Nephron progenitor cell (in vitro differentiated cells): ENCODE data around the gene EPHB3.
A peak's percentile ranks its signal among the peaks of the same experiment; 100 is the strongest.

Source experiments
- DNase-seq: peaks from one replicate; pipeline ENCODE4 v3.0.0; 2021
- H3K27ac Mint-ChIP-seq: 2 replicates; pipeline ENCODE4 v1.8.0; 2021; ENCODE audit warnings: mild to moderate bottlenecking, moderate library complexity, mixed read lengths
- H3K27me3 Mint-ChIP-seq: 2 replicates; pipeline ENCODE4 v1.8.0; 2021; ENCODE audit warnings: mild to moderate bottlenecking, low read depth, mixed read lengths; ENCODE audit not compliant: poor library complexity
- H3K36me3 Mint-ChIP-seq: 2 replicates; pipeline ENCODE4 v1.8.0; 2021; ENCODE audit warnings: low read depth, mixed read lengths
- H3K4me1 Mint-ChIP-seq: 2 replicates; pipeline ENCODE4 v1.8.0; 2021; ENCODE audit warnings: mixed read lengths
- H3K4me3 Mint-ChIP-seq: 2 replicates; pipeline ENCODE4 v1.8.0; 2021; ENCODE audit warnings: mild to moderate bottlenecking, moderate library complexity, mixed read lengths
- H3K9me3 Mint-ChIP-seq: 2 replicates; pipeline ENCODE4 v1.8.0; 2021; ENCODE audit warnings: mild to moderate bottlenecking, moderate library complexity, mixed read lengths
- TF ChIP-seq, protein P1 (sequence below): fragments of 200-600 bp; sonication (generic); IDR thresholded peaks from 2 replicates; pipeline ENCODE4 v1.5.0; 2021; ENCODE audit warnings: antibody characterized with exemption

The EPHB3 gene

DNA sequence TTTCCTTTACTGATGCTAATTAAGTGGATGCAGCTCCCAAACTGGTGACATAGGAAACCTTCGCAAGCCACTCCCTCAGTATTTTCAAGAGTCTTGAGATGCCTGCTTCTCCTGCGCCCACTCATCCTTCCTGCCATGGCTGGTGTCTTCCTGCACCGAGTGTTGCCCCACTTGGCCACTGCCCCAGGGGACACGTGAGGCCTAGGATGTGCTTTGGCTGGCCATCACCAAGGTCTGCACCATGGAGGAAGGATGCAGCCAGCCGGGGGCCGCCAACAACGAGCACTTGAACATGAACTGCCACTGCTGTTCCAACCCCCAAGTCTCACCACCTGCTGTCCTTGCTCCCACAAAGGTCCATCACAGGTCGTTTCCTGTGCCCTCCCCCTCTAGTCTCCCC, 34.1 kb downstream of the EPHB3 start:
- TF ChIP-seq, protein P1, sequence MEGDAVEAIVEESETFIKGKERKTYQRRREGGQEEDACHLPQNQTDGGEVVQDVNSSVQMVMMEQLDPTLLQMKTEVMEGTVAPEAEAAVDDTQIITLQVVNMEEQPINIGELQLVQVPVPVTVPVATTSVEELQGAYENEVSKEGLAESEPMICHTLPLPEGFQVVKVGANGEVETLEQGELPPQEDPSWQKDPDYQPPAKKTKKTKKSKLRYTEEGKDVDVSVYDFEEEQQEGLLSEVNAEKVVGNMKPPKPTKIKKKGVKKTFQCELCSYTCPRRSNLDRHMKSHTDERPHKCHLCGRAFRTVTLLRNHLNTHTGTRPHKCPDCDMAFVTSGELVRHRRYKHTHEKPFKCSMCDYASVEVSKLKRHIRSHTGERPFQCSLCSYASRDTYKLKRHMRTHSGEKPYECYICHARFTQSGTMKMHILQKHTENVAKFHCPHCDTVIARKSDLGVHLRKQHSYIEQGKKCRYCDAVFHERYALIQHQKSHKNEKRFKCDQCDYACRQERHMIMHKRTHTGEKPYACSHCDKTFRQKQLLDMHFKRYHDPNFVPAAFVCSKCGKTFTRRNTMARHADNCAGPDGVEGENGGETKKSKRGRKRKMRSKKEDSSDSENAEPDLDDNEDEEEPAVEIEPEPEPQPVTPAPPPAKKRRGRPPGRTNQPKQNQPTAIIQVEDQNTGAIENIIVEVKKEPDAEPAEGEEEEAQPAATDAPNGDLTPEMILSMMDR, result no peak

DNA sequence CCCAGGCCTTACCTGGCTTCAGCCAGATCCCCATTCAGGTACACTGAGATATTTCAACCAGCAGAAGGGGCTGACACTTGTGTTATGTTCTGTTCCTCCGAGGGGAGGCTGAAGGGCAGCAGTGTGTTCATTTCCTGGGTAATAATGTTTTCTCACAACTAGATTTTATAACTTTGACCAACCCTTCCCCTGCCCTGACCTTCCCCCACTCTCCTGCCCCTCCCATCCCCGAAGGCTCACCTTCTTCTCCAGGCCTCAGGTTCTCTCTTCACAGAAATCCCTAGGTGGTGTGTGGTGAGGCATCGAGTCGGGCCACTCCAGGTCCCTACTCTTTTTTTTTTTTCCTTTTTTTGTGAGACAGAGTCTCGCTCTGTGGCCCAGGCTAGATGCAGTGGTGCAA, 34.6 kb downstream of the EPHB3 start:
- peak overlapping the region; percentile 99 for H3K27ac Mint-ChIP-seq
- no peak for DNase-seq
- TF ChIP-seq, protein P1, result no peak
- peak overlapping the region; percentile 30 for H3K4me3 Mint-ChIP-seq
- H3K4me1 Mint-ChIP-seq, result peaks cover 99% of the 10 kb centered on the region
- H3K36me3 Mint-ChIP-seq, result no peaks in the 10 kb centered on the region
- no peaks in the 10 kb centered on the region for H3K9me3 Mint-ChIP-seq
- peaks cover 12% of the 10 kb centered on the region for H3K27me3 Mint-ChIP-seq

More for the DNA sequence above, 34.1 kb downstream of the EPHB3 start:
- Mint-ChIP-seq H3K9me3 (no peaks in the 10 kb centered on the region), H3K4me1 (peaks cover 97% of the 10 kb centered on the region), H3K36me3 (no peaks in the 10 kb centered on the region), H3K27me3 (peaks cover 9% of the 10 kb centered on the region), H3K27ac (peak overlapping the region; percentile 99), H3K4me3 (no peak overlapping the region)
- DNase-seq, result no peak

DNA sequence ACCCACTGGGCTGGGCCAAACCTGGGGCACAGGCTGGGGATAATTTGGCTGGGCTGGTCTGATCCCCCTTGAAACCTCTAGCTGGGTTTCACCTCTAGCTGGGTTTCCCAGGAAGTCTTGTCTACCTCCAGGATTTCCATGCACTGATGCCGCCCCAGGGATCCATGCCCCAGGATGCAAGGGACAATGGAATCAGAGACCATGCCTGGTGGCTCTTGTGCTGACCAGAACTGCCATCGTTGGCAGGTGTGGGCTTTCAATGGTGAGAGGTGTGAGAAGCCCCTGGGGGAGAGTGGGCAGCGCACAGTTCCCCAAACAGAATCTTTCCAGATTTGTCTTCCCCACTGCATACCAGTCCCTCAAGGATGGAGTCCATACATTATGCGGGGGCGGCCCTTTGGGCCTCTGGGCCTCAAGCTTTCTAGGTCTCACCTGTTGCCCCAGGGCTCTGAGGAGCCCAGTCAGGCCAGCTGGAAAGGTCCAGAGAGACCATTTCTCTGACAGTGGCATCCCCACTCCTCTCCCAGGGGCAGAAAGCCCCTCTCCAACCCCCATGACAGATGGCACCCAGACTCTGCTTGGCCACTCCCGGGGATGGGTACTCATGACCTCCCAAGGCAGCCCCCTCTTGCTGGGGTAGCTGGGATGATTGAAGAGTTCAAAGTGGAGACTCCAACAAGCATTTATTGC, 35.4 kb downstream of the EPHB3 start:
- no peak overlapping the region for H3K27ac Mint-ChIP-seq
- TF ChIP-seq, protein P1, result no peak
- DNase-seq, result no peak
- H3K36me3 Mint-ChIP-seq, result no peaks in the 10 kb centered on the region
- H3K4me1 Mint-ChIP-seq, result peaks cover 94% of the 10 kb centered on the region
- H3K4me3 Mint-ChIP-seq, result no peak overlapping the region
- peaks cover 12% of the 10 kb centered on the region for H3K27me3 Mint-ChIP-seq
- H3K9me3 Mint-ChIP-seq, result no peaks in the 10 kb centered on the region

DNA sequence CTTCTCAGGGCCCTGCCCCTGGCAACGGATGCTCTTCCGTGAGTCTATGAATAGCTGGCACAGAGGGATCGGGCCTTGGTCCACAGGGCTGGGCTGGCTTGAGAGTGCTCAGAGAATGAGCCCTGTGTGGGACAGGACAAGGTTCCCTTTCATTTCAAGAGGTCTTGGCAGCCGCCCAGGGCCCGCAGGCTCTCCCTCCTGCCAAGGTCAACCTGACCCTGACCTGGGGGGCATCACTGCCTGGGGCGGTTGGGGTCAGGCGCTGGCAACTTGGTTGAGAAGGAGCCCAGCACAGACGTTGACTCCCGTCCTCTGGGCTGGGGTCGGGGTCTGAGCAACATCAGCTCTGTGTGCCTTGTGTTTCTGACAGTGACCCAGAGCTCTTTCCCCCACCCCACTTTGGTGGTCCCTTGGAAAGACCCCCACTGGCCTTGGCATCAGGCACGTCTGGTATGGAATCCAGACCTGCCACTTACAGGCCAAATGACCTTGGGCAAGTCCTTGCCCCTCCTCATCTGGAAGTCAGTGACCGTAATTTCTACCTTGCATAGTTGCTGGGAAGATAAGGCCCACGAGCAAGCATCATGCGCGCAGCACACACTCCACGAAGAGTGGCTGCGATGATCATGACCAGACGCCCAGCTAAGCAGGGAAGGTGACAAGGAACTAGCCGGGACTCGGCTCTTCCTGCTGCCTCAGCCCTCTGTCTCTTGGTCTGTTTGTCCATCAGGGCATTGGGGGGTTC, 36.4 kb downstream of the EPHB3 start:
- Mint-ChIP-seq H3K4me3 (no peak overlapping the region), H3K9me3 (no peaks in the 10 kb centered on the region), H3K27ac (no peak overlapping the region), H3K36me3 (no peaks in the 10 kb centered on the region), H3K4me1 (peaks cover 94% of the 10 kb centered on the region), H3K27me3 (peaks cover 12% of the 10 kb centered on the region)
- TF ChIP-seq, protein P1, result no peak
- DNase-seq, result no peak

DNA sequence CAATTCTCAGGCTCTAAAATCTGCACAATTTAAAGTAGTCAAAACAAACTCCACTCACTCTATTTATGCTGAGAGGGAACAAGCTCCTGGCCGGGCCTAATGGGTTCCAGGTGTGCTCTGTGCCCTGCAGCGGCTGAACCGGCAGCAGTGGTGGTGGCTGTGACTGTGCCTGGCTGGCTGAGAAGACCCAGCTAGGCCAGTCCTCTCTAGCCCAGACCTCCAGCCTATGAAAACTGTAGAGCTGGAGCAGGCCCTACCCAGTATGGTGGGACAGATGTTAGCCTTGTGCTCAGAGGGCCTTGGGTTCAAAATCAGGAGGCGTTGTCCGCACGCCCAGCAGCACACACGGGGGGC, 37.0 kb downstream of the EPHB3 start:
- Mint-ChIP-seq H3K27me3 (peaks cover 12% of the 10 kb centered on the region), H3K27ac (no peak overlapping the region), H3K9me3 (no peaks in the 10 kb centered on the region), H3K4me3 (no peak overlapping the region), H3K4me1 (peaks cover 94% of the 10 kb centered on the region), H3K36me3 (no peaks in the 10 kb centered on the region)
- TF ChIP-seq, protein P1, result no peak
- DNase-seq, result no peak
